ENCODE results near the gene DENND2A.

Gene DENND2A

DNA sequence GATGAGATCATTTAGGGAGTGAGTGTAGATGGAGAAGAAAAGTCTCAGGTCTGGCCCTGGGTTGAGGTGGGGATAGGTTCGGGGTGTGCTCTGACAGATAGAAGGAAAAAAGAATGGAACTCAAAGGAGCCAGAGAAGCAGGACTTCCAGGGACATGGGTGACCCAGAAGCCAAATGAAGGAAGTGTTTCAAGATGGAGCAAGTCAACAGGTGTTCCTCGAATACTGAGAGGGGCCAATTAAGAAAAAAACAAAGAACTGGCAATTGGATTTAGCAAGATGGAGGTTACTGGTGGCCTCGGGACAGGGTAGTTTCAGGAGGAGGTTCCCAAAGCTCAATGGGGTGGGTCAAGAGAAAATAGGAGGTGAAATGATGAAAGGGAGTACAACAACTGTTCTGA is 40.3 kb downstream of the DENND2A start:
- Histone ChIP-seq H3K4me1 (ENCODE audit: low read depth, poor library complexity, severe bottlenecking) (no peaks in the 10 kb centered on the region), H4K20me1 (ENCODE audit: insufficient read depth) (no peaks in the 10 kb centered on the region), H3K36me3 (ENCODE audit: insufficient read depth) (no peaks in the 10 kb centered on the region), H3K9ac (no peak overlapping the region), H3K4me3 (IDR thresholded peaks at IDR 0.05; ENCODE audit: insufficient read depth, low read depth, low read length) (no peak overlapping the region), H3K27me3 (ENCODE audit: insufficient read depth, low read depth) (no peaks in the 10 kb centered on the region), H2AFZ (ENCODE audit: low read depth) (no peak overlapping the region), H3K4me2 (no peak overlapping the region), H3K27ac (no peak overlapping the region), H3K79me2 (ENCODE audit: insufficient read depth, low read depth) (no peaks in the 10 kb centered on the region)
- TF ChIP-seq, protein P1, sequence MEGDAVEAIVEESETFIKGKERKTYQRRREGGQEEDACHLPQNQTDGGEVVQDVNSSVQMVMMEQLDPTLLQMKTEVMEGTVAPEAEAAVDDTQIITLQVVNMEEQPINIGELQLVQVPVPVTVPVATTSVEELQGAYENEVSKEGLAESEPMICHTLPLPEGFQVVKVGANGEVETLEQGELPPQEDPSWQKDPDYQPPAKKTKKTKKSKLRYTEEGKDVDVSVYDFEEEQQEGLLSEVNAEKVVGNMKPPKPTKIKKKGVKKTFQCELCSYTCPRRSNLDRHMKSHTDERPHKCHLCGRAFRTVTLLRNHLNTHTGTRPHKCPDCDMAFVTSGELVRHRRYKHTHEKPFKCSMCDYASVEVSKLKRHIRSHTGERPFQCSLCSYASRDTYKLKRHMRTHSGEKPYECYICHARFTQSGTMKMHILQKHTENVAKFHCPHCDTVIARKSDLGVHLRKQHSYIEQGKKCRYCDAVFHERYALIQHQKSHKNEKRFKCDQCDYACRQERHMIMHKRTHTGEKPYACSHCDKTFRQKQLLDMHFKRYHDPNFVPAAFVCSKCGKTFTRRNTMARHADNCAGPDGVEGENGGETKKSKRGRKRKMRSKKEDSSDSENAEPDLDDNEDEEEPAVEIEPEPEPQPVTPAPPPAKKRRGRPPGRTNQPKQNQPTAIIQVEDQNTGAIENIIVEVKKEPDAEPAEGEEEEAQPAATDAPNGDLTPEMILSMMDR (conservative IDR thresholded peaks at IDR 0.05; ENCODE audit: low read depth, low read length), result no peak

GRCh38 chr7:140597428-140597949 is 43.1 kb downstream of the DENND2A start:
- Histone ChIP-seq H4K20me1 (ENCODE audit: insufficient read depth) (no peaks in the 10 kb centered on the region), H3K9ac (no peak overlapping the region), H3K27ac (no peak overlapping the region), H3K27me3 (ENCODE audit: insufficient read depth, low read depth) (no peaks in the 10 kb centered on the region), H3K36me3 (ENCODE audit: insufficient read depth) (no peaks in the 10 kb centered on the region), H3K4me3 (IDR thresholded peaks at IDR 0.05; ENCODE audit: insufficient read depth, low read depth, low read length) (no peak overlapping the region), H3K4me2 (no peak overlapping the region), H3K79me2 (ENCODE audit: insufficient read depth, low read depth) (no peaks in the 10 kb centered on the region), H2AFZ (ENCODE audit: low read depth) (no peak overlapping the region), H3K4me1 (ENCODE audit: low read depth, poor library complexity, severe bottlenecking) (no peaks in the 10 kb centered on the region)
- TF ChIP-seq, protein P1 (conservative IDR thresholded peaks at IDR 0.05; ENCODE audit: low read depth, low read length), result no peak

- H3K36me3 ChIP-seq (ENCODE audit: insufficient read depth), result no peaks in the 10 kb centered on the region
- no peak overlapping the region for H2AFZ ChIP-seq (ENCODE audit: low read depth)
- TF ChIP-seq, protein P1 (conservative IDR thresholded peaks at IDR 0.05; ENCODE audit: low read depth, low read length), result no peak
- no peak overlapping the region for H3K27ac ChIP-seq
- H4K20me1 ChIP-seq (ENCODE audit: insufficient read depth), result no peaks in the 10 kb centered on the region
- H3K4me2 ChIP-seq, result no peak overlapping the region
- H3K4me3 ChIP-seq (IDR thresholded peaks at IDR 0.05; ENCODE audit: insufficient read depth, low read depth, low read length), result no peak overlapping the region
- no peak overlapping the region for H3K9ac ChIP-seq
- no peaks in the 10 kb centered on the region for H3K79me2 ChIP-seq (ENCODE audit: insufficient read depth, low read depth)
- H3K27me3 ChIP-seq (ENCODE audit: insufficient read depth, low read depth), result no peaks in the 10 kb centered on the region
- no peaks in the 10 kb centered on the region for H3K4me1 ChIP-seq (ENCODE audit: low read depth, poor library complexity, severe bottlenecking)
These were observed 43.8 kb downstream of the DENND2A start for GRCh38 chr7:140596519-140597427.

DNA sequence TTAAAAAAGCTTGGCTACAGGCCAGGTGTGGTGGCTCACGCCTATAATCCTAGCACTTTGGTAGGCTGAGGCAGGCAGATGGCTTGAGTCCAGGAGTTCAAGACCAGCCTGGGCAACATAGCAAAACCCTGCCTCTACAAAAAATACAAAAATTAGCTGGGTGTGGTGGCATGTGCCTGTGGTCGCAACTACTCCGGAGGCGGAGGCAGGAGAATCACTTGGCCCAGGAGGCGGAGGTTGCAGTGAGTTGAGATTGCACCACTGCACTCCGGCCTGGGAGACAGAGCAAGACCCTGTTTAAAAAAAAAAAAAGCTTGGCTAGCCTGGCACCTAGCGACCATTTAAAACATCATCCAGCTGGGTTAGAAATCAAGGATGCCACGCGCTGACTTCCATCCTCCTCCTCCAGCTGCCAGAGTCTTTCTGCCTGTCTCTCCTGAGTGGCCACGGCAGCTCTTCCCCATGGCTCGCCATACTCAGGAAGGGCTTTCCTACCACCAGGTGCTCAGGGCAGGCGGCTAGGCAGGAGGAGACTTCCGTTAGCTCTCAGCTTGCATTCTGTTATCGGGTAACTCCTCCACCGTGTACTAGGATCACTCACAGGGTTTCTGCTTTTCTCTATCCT is 45.0 kb downstream of the DENND2A start:
- no peaks in the 10 kb centered on the region for H4K20me1 ChIP-seq (ENCODE audit: insufficient read depth)
- H3K9ac ChIP-seq, result no peak overlapping the region
- TF ChIP-seq, protein P1 (conservative IDR thresholded peaks at IDR 0.05; ENCODE audit: low read depth, low read length), result no peak
- H3K4me3 ChIP-seq (IDR thresholded peaks at IDR 0.05; ENCODE audit: insufficient read depth, low read depth, low read length), result no peak overlapping the region
- H3K36me3 ChIP-seq (ENCODE audit: insufficient read depth), result no peaks in the 10 kb centered on the region
- H2AFZ ChIP-seq (ENCODE audit: low read depth), result no peak overlapping the region
- H3K27ac ChIP-seq, result no peak overlapping the region
- H3K79me2 ChIP-seq (ENCODE audit: insufficient read depth, low read depth), result no peaks in the 10 kb centered on the region
- no peak overlapping the region for H3K4me2 ChIP-seq
- no peaks in the 10 kb centered on the region for H3K27me3 ChIP-seq (ENCODE audit: insufficient read depth, low read depth)
- no peaks in the 10 kb centered on the region for H3K4me1 ChIP-seq (ENCODE audit: low read depth, poor library complexity, severe bottlenecking)

Data from KMS-11 (cell line).